Activated CD8-positive, alpha-beta memory T cell treated with anti-CD3 and anti-CD28 coated beads for 36 hours (primary cell): Measurements from ENCODE around the gene FCRLA. TPM values are rescaled to one million over a fixed set of nuclear protein-coding genes. Genes with fewer than 3 reads are reported as not detected.

ENCODE experiments used
- CTCF ChIA-PET: fragments of 350-600 bp; sonication (Branson Sonifier 250); formaldehyde crosslinking; loops from one replicate; lab custom pipeline; 2021; ENCODE audit warnings: antibody characterized with exemption; lab: Charles Lee
- POLR2A ChIA-PET: fragments of 350-600 bp; sonication (Branson Sonifier 250); formaldehyde crosslinking; loops from one replicate; lab custom pipeline; 2021; ENCODE audit warnings: antibody characterized with exemption; lab: Charles Lee
- total RNA-seq, 2 experiments: library from RNA; stranded (reverse); gene quantifications; one replicate each; pipeline ENCODE4 v1.2.3, GENCODE V29; 2021

Gene FCRLA
- total RNA-seq, 2 experiments from 2014 or later: not detected

DNA sequence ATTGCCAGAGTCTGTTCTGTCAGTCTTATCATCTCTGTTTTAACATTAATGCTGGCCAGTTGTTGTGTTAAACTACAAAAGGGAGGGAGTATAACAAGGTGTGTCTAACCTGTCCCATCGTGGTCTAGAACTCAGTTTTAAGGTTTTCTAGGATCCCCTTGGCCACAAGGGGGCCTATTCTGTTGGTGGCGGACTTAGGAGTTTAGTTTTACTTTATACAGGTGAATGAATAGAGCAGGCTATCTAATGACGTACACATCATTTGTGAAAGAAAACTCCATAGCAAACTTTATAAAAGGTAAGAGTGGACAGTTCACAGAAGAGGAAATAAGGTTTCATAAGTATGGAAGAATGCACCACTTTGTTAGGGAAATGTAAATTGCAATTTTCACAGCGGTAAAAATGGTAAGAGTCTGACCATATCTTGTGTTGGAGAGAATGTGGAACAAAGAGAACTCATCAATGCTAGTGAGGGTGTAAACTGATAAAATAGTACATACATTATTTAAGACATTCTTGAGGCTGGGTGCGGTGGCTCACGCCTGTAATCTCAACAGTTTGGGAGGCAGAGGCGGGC, 56.6 kb downstream of the FCRLA start:
- ChIA-PET CTCF (interaction anchor here (2.0 kb wide), 1 partner anchor 10 kb away, joined by 6 read pairs; no protein-coding TSS in a partner anchor), POLR2A (no interaction called here)

Other genes with a start within 250 kb of the FCRLA start
- gene FCGR2A, start 201.8 kb upstream of the FCRLA start, total RNA-seq: not detected
- gene HSPA6, start 182.7 kb upstream of the FCRLA start, total RNA-seq: under 1 TPM; 0.75 to 0.95 TPM
- gene FCGR3A, start 157.4 kb upstream of the FCRLA start, total RNA-seq: not detected
- gene FCGR3B, start 76.1 kb upstream of the FCRLA start, total RNA-seq: not detected
- not detected for gene FCGR2B, start 44.1 kb upstream of the FCRLA start, total RNA-seq
- gene FCRLB, start 14.3 kb downstream of the FCRLA start, total RNA-seq: under 1 TPM; 0.29 to 0.51 TPM
- 10 to 100 TPM; 38.8 to 39.1 TPM for gene DUSP12, start 42.6 kb downstream of the FCRLA start, total RNA-seq
- 10 to 100 TPM; 20.3 to 23.5 TPM for gene ATF6, start 59.1 kb downstream of the FCRLA start, total RNA-seq